PFSK-1 (cell line): ENCODE data around the gene IER3.

ENCODE experiments used
- FOXP2 ChIP-seq: optimal IDR thresholded peaks from 2 replicates; pipeline ENCODE3; 2011; ENCODE audit warnings: borderline replicate concordance, control low read depth, inconsistent platforms; ENCODE audit not compliant: insufficient read depth; ENCODE audit errors: extremely low read length, extremely low read depth
- POLR2AphosphoS5 ChIP-seq: IDR thresholded peaks from 2 replicates; pipeline ENCODE4 v1.6.1; 2012; ENCODE audit warnings: low read depth, mild to moderate bottlenecking, control low read depth, low read length, moderate library complexity
- SIN3A ChIP-seq: IDR thresholded peaks from 2 replicates; pipeline ENCODE4 v1.6.1; 2012; ENCODE audit warnings: mild to moderate bottlenecking, low read length, moderate library complexity, borderline replicate concordance; ENCODE audit not compliant: insufficient read depth
- TAF1 ChIP-seq: IDR thresholded peaks from 2 replicates; pipeline ENCODE4 v1.6.1; 2012; ENCODE audit warnings: low read length, control low read depth, borderline replicate concordance; ENCODE audit not compliant: insufficient read depth
- TF ChIP-seq, protein P1 (sequence below), 2 experiments: IDR thresholded peaks; 2 replicates each; pipeline versions ENCODE4 v1.6.1 to v1.8.0; 2011 to 2012; ENCODE audit warnings: low read depth in 2 of 2, low read length in 2 of 2, control low read depth in 1 of 2, inconsistent platforms in 1 of 2, mild to moderate bottlenecking in 1 of 2, moderate library complexity in 1 of 2; ENCODE audit not compliant: insufficient read depth in 1 of 2

Gene IER3

DNA sequence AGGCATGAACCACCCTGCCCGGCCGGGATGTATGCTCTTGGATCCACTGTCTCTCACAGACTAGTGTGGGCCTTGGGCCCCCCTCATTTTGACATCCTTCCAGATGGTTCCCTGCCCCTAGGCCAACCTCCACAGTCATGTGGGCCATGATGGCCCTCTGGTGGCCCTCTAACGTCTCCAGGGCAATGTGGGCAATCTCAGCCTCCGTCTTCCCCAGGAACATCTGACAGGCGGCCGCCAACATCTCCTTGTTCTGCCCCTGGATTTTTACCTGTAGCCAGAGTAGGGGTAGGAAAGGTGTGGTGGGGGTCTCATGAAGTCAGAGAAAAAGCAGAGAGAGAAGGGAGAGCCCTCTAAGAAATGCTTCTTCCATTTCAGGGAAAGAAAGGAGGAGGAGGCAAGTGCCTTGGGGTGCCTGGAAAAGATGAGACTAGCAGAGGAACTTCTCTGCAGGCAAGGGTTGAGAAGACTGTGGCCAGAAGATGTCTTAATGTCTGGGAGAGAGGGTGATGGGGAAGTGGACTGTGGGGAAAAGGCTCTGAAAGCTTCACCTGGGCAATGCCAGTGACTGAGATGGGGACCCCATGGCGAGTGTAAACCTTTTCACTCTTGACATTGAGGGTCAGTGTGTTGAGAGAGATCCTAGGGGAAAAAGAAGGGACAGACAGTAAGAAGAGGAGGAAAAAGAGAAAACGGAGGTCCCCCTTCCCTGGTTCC, 3.1 kb downstream of the IER3 start:
- TF ChIP-seq FOXP2 (no peak), POLR2AphosphoS5 (no peak), SIN3A (no peak)

DNA sequence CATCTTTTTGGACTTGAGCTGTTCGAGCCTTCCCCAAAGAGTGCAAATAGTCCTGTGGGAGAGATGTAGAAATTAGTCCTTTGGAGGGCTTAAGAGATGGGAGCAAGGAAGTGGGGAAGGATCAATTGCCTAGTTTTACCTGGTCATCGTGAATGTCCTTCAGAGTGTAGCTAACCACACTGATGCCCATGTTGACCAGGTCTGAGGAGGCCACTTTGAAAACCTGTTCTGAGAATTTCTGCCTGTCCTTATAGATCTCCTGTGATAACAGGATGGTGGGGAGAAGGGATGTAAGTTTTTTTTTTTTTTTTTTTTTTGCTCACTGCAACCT, 3.8 kb downstream of the IER3 start:
- no peak for TF ChIP-seq TAF1
- TF ChIP-seq FOXP2: no peak
- no peak for TF ChIP-seq SIN3A
- TF ChIP-seq, protein P1, sequence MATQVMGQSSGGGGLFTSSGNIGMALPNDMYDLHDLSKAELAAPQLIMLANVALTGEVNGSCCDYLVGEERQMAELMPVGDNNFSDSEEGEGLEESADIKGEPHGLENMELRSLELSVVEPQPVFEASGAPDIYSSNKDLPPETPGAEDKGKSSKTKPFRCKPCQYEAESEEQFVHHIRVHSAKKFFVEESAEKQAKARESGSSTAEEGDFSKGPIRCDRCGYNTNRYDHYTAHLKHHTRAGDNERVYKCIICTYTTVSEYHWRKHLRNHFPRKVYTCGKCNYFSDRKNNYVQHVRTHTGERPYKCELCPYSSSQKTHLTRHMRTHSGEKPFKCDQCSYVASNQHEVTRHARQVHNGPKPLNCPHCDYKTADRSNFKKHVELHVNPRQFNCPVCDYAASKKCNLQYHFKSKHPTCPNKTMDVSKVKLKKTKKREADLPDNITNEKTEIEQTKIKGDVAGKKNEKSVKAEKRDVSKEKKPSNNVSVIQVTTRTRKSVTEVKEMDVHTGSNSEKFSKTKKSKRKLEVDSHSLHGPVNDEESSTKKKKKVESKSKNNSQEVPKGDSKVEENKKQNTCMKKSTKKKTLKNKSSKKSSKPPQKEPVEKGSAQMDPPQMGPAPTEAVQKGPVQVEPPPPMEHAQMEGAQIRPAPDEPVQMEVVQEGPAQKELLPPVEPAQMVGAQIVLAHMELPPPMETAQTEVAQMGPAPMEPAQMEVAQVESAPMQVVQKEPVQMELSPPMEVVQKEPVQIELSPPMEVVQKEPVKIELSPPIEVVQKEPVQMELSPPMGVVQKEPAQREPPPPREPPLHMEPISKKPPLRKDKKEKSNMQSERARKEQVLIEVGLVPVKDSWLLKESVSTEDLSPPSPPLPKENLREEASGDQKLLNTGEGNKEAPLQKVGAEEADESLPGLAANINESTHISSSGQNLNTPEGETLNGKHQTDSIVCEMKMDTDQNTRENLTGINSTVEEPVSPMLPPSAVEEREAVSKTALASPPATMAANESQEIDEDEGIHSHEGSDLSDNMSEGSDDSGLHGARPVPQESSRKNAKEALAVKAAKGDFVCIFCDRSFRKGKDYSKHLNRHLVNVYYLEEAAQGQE (IDR thresholded peaks at IDR 0.05; ENCODE audit: insufficient read depth in 1 of 2, low read depth in 2 of 2, low read length in 2 of 2): no peak
- TF ChIP-seq POLR2AphosphoS5: no peak

DNA sequence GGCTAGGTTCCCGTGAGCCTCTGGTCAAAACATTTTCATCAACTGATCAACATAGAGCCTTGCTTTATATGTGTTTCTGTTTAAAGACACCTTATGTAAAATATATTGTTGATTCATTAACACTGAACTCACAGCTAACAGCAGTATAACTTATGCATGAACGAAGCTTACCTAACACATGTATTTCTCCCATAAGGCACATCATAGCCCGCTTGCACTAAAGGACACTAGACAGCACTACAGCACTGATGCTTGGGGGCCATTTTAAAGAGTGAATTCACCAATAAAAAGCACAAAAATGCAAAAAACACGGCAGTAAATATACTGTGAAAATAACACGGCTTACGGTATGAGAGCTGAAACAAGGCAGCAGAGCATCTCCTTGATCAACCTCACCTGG, 5.8 kb downstream of the IER3 start:
- TF ChIP-seq FOXP2 (no peak), SIN3A (no peak), POLR2AphosphoS5 (no peak), TAF1 (no peak)
- TF ChIP-seq, protein P1 (IDR thresholded peaks at IDR 0.05; ENCODE audit: insufficient read depth in 1 of 2, low read depth in 2 of 2, low read length in 2 of 2): no peak

DNA sequence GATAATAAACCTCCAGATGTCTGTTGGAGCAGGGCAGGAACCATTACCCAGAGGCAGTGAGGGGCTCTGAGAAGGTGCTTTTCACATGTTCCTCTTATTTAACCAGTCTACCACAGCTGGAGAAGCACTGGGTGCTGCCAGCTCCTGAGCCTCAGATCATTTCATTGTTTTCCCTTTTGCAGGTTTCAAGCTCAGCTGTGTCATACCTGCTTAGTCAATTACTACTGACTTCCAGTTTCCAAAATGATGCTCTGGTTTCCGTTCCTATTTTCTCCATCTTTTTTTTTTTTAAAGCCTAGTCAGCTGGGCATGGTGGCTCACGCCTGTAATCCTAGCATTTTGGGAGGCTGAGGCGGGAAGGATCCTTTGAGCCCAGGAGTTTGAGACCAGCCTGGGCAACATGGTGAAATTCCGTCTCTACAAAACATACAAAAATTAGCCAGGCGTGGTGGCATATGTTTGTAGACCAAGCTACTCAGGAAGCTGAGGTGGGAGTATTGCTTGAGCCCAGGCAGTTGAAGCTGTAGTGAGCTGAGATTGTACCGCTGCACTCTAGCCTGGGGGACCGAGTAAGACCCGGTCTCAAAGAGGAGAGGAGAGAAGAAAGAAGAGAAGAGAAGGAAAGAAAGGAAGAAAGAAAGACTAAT, 8.6 kb downstream of the IER3 start:
- no peak for TF ChIP-seq SIN3A
- TF ChIP-seq, protein P1 (IDR thresholded peaks at IDR 0.05; ENCODE audit: insufficient read depth in 1 of 2, low read depth in 2 of 2, low read length in 2 of 2): no peak
- TF ChIP-seq TAF1: no peak
- TF ChIP-seq POLR2AphosphoS5: no peak
- TF ChIP-seq FOXP2: no peak

DNA sequence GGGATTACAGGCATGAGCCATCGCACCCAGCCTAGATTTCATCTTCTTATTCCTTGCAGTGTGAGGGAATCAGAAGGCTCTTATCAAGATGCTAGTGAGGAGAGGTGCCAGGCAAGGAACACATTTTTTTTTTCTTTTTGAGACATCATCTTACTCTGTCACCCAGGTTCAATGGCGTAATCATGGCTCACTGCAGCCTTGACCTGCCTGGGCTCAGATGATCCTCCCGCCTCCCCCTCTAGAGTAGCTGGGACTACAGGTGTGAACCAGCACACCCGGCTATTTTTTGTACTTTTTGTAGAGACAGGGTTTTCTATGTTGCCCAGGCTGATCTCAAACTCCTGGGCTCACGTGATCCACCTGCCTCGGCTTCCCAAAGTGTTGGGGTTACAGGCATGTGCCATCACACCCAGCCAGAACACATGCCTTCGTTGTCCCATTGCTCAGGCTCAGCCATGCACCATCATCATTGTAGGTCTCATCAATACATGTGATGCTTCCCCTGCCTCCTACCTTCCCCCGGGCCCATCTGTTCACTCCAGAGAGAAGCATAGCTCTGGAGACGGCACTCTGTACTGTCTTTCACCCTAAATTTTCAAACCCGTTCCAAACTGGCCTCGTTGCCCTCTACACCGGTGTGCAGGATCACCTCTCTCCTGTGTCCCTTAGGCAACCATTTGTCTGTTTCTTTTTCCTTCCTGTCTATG, 12.0 kb downstream of the IER3 start:
- TF ChIP-seq FOXP2: no peak
- TF ChIP-seq POLR2AphosphoS5: no peak
- TF ChIP-seq TAF1: no peak
- TF ChIP-seq, protein P1 (IDR thresholded peaks at IDR 0.05; ENCODE audit: insufficient read depth in 1 of 2, low read depth in 2 of 2, low read length in 2 of 2): no peak
- no peak for TF ChIP-seq SIN3A
